Hematopoietic multipotent progenitor cell treated with erythropoietin and hydrocortisone succinate and interleukin-3 and kit ligand, for 15 days (in vitro differentiated cells): ENCODE data around the gene GNGT1.
"Not testable (repeated sequence)": the region's sequence is repeated elsewhere in the genome, so short reads cannot be mapped to it uniquely, and the experiment has no call there.

ENCODE experiments used
- DNase-seq: peaks from one replicate; pipeline ENCODE4 v3.0.0-alpha.2; 2015; ENCODE audit warnings: low spot score

GNGT1 gene

GRCh38 chr7:93910076-93910994 lies 4.0 kb downstream of the GNGT1 start:
- DNase-seq = no peak

- not testable (repeated sequence) for DNase-seq
Measured at GRCh38 chr7:93911242-93911641, 4.9 kb downstream of the GNGT1 start.

GRCh38 chr7:93911661-93912060 lies 5.3 kb downstream of the GNGT1 start:
- DNase-seq = not testable (repeated sequence)

GRCh38 chr7:93913197-93913596 lies 6.8 kb downstream of the GNGT1 start:
- DNase-seq = no peak

- DNase-seq = no peak
Measured at GRCh38 chr7:93914581-93915066, 8.3 kb downstream of the GNGT1 start.

GRCh38 chr7:93915206-93915842 lies 9.0 kb downstream of the GNGT1 start:
- DNase-seq = not testable (repeated sequence)

GRCh38 chr7:93915888-93916287 lies 9.5 kb downstream of the GNGT1 start:
- DNase-seq = not testable (repeated sequence)

GRCh38 chr7:93916315-93916714 lies 9.9 kb downstream of the GNGT1 start:
- not testable (repeated sequence) for DNase-seq

GRCh38 chr7:93920496-93921182 lies 14.3 kb downstream of the GNGT1 start:
- DNase-seq = no peak

- no peak for DNase-seq
Measured at GRCh38 chr7:93921186-93921585, 14.8 kb downstream of the GNGT1 start.

- no peak for DNase-seq
Measured at GRCh38 chr7:93921607-93922566, 15.5 kb downstream of the GNGT1 start, which contains the start of gene GNG11. Gene GNG11, plus strand, starts transcription at chr7:93921735. Its CDS starts 403 bp downstream, at chr7:93922138.

- no peak for DNase-seq
Measured at GRCh38 chr7:93923296-93923695, 16.9 kb downstream of the GNGT1 start.

- DNase-seq = no peak
Measured at GRCh38 chr7:93923942-93924341, 17.6 kb downstream of the GNGT1 start.

- DNase-seq = no peak
Measured at GRCh38 chr7:93926800-93927199, 20.4 kb downstream of the GNGT1 start.

- no peak for DNase-seq
Measured at GRCh38 chr7:93927585-93927984, 21.2 kb downstream of the GNGT1 start.

- DNase-seq = no peak
Measured at GRCh38 chr7:93931655-93932054, 25.3 kb downstream of the GNGT1 start.

GRCh38 chr7:93933156-93933555 lies 26.8 kb downstream of the GNGT1 start:
- no peak for DNase-seq

GRCh38 chr7:93935102-93935501 lies 28.7 kb downstream of the GNGT1 start:
- no peak for DNase-seq

- no peak for DNase-seq
Measured at GRCh38 chr7:93937818-93938217, 31.5 kb downstream of the GNGT1 start.

GRCh38 chr7:93938293-93938692 lies 31.9 kb downstream of the GNGT1 start:
- no peak for DNase-seq

- DNase-seq = no peak
Measured at GRCh38 chr7:93941945-93942344, 35.6 kb downstream of the GNGT1 start.
